ENCODE measurements around the gene RAD54L. TPM values are rescaled to one million over a fixed set of nuclear protein-coding genes. Genes with fewer than 3 reads are reported as not detected.

The RAD54L gene
- total RNA-seq, 1 experiment from 2014 or later = 28.9 TPM

GRCh38 chr1:46301808-46302640 lies 54.5 kb downstream of the RAD54L start:
- H4K20me1 ChIP-seq (ENCODE audit: insufficient read depth) = no peaks in the 10 kb centered on the region
- DNase-seq (ENCODE audit: low read depth, low spot score) = no peak
- H3K9ac ChIP-seq (ENCODE audit: low read length) = peak overlapping the region; percentile 87
- H2AFZ ChIP-seq (ENCODE audit: low read depth, low read length, poor library complexity, severe bottlenecking) = no peak overlapping the region
- BruUV-seq (replicated peaks) = no TSS peak
- peaks cover 7 to 14% of the 10 kb centered on the region in 2 experiments; a peak in 3 of 4 replicates for H3K36me3 ChIP-seq (ENCODE audit: control insufficient read depth in 1 of 2, insufficient read depth in 2 of 2, low read length in 2 of 2)
- CTCF ChIA-PET = no interaction called here
- no peaks in the 10 kb centered on the region for H3K9me2 ChIP-seq (ENCODE audit: insufficient read depth)
- peak overlapping the region; percentile 87 for H3K4me2 ChIP-seq (ENCODE audit: low read length)
- peak overlapping the region; percentile 94 for H3K27ac ChIP-seq (ENCODE audit: low read depth, low read length)
- RAD21 ChIA-PET (ENCODE audit: low non-redundant PET in 1 of 2, low total read pairs in 2 of 2, uncharacterized antibody in 2 of 2, unreplicated experiment in 2 of 2) = no interaction called here
- no peaks in the 10 kb centered on the region for H3K9me3 ChIP-seq (ENCODE audit: control insufficient read depth in 1 of 2, insufficient read depth in 1 of 2, low read depth in 1 of 2, low read length in 2 of 2)
- intact Hi-C loops (cut with micrococcal nuclease) = loop anchor here (2.0 kb wide), 1 partner anchor 39 kb away; the partner anchor contains the start of gene NSUN4
- peaks cover 86% of the 10 kb centered on the region for H3K79me2 ChIP-seq (ENCODE audit: insufficient read depth, low read length)
- peak overlapping the region; percentile 81 to 92 for H3K4me3 ChIP-seq (replicated peaks in 1 of 2; ENCODE audit: low read depth in 1 of 2, low read length in 2 of 2)
- POLR2A ChIA-PET = no interaction called here
- no peaks in the 10 kb centered on the region for H3K27me3 ChIP-seq (ENCODE audit: insufficient read depth, low read length)
- peak; percentile 37 for ATAC-seq
- H3K4me1 ChIP-seq (ENCODE audit: control insufficient read depth in 1 of 2, insufficient read depth in 2 of 2, low read length in 2 of 2) = peaks cover 7 to 19% of the 10 kb centered on the region in 2 experiments; a peak in 3 of 4 replicates
- TF ChIP-seq EZH2 (IDR thresholded peaks at IDR 0.05) = no peak
- TF ChIP-seq, protein P1, sequence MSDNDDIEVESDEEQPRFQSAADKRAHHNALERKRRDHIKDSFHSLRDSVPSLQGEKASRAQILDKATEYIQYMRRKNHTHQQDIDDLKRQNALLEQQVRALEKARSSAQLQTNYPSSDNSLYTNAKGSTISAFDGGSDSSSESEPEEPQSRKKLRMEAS (IDR thresholded peaks at IDR 0.05) = no peak; the same call in 1 of the 2 replicates
- TF ChIP-seq ZFX (IDR thresholded peaks at IDR 0.05) = peak; percentile 96
- peak; percentile 17 for TF ChIP-seq TCF7L2 (IDR thresholded peaks at IDR 0.05; ENCODE audit: borderline replicate concordance, extremely low read depth, insufficient read depth, insufficient read length)
- no peak for TF ChIP-seq ZBTB33 (IDR thresholded peaks at IDR 0.05; ENCODE audit: extremely low read depth, insufficient replicate concordance, low read length)
- TF ChIP-seq POLR2A (IDR thresholded peaks at IDR 0.05; ENCODE audit: borderline replicate concordance, extremely low read depth, insufficient read depth, insufficient read length) = no peak
- TF ChIP-seq POLR2AphosphoS5 (IDR thresholded peaks at IDR 0.05; ENCODE audit: low read depth, low read length) = peak; percentile 34; the same call in 1 of the 2 replicates
- TF ChIP-seq CEBPB (IDR thresholded peaks at IDR 0.05; ENCODE audit: low read depth) = no peak
- TF ChIP-seq ELF1 (IDR thresholded peaks at IDR 0.05; ENCODE audit: borderline replicate concordance, low read depth) = no peak
- no peak for TF ChIP-seq JUND (IDR thresholded peaks at IDR 0.05)
- TF ChIP-seq REST (IDR thresholded peaks at IDR 0.05; ENCODE audit: low read depth) = no peak
- TF ChIP-seq RAD21 (IDR thresholded peaks at IDR 0.05; ENCODE audit: low read depth) = no peak
- no peak for TF ChIP-seq ZNF274 (IDR thresholded peaks at IDR 0.05; ENCODE audit: low read depth, low read length)
- TF ChIP-seq EGR1 (IDR thresholded peaks at IDR 0.05; ENCODE audit: low read depth) = no peak
- TF ChIP-seq SIN3A (IDR thresholded peaks at IDR 0.05; ENCODE audit: low read depth) = no peak
- no peak for TF ChIP-seq ATF3 (IDR thresholded peaks at IDR 0.05)
- no peak for TF ChIP-seq EZH2phosphoT487 (IDR thresholded peaks at IDR 0.05; ENCODE audit: borderline replicate concordance)
- TF ChIP-seq SRF (IDR thresholded peaks at IDR 0.05; ENCODE audit: low read depth) = no peak
- TF ChIP-seq CTCF (IDR thresholded peaks at IDR 0.05 in 2 of 3, conservative IDR thresholded peaks at IDR 0.05 in 1 of 3; ENCODE audit: borderline replicate concordance in 1 of 3, insufficient read depth in 1 of 3, low read depth in 2 of 3, low read length in 2 of 3) = no peak

All from HCT116 (cell line).